GM23338 (cell line): ENCODE data around the gene SYT9. TPM values are rescaled to one million over a fixed set of nuclear protein-coding genes. Genes with fewer than 3 reads are reported as not detected.

Experiments used
- ATAC-seq: fragments of 200-7000 bp; cut with Tn5 transposase; 3 replicates; pipeline ENCODE4 v1.9.1; 2020
- DNase-seq: peaks from one replicate; pipeline ENCODE4 v3.0.0-alpha.2; 2015; ENCODE audit warnings: low spot score
- H2AFZ ChIP-seq: fragments of 200-600 bp; sonication (generic); 2 replicates; pipeline ENCODE4 v1.8.0; 2016; ENCODE audit warnings: antibody characterized with exemption, mild to moderate bottlenecking, moderate library complexity
- H3F3A ChIP-seq: fragments of 200-600 bp; sonication (generic); replicated peaks from 2 replicates; pipeline ENCODE4 v1.8.0; 2017; ENCODE audit warnings: antibody characterized with exemption, mixed run types, low read depth
- H3K27ac ChIP-seq: fragments of 200-600 bp; sonication (generic); 2 replicates; pipeline ENCODE4 v1.6.1; 2016; ENCODE audit warnings: low read depth
- H3K27me3 ChIP-seq: fragments of 200-600 bp; sonication (generic); 2 replicates; pipeline ENCODE4 v1.8.0; 2016; ENCODE audit warnings: mild to moderate bottlenecking, mixed run types, moderate library complexity; ENCODE audit not compliant: insufficient read depth
- H3K36me3 ChIP-seq: fragments of 200-600 bp; sonication (generic); 2 replicates; pipeline ENCODE4 v1.8.0; 2016; ENCODE audit warnings: mild to moderate bottlenecking; ENCODE audit not compliant: insufficient read depth
- H3K4me1 ChIP-seq: fragments of 200-600 bp; sonication (generic); 2 replicates; pipeline ENCODE4 v1.8.0; 2016; ENCODE audit warnings: mild to moderate bottlenecking, moderate library complexity; ENCODE audit not compliant: insufficient read depth
- H3K4me2 ChIP-seq: fragments of 200-600 bp; sonication (generic); 2 replicates; pipeline ENCODE4 v1.7.1; 2017; ENCODE audit warnings: mixed run types
- H3K4me3 ChIP-seq: fragments of 200-600 bp; sonication (generic); 2 replicates; pipeline ENCODE4 v1.6.1; 2016; ENCODE audit warnings: mixed run types
- H3K79me2 ChIP-seq: fragments of 200-600 bp; sonication (generic); replicated peaks from 2 replicates; pipeline ENCODE4 v1.8.0; 2017; ENCODE audit warnings: mild to moderate bottlenecking; ENCODE audit not compliant: insufficient read depth
- H3K9me2 ChIP-seq: fragments of 200-600 bp; sonication (generic); 2 replicates; pipeline ENCODE4 v1.8.0; 2017; ENCODE audit not compliant: insufficient read depth
- H4K20me1 ChIP-seq: fragments of 200-600 bp; sonication (generic); replicated peaks from 2 replicates; pipeline ENCODE4 v1.8.0; 2017; ENCODE audit warnings: mild to moderate bottlenecking; ENCODE audit not compliant: insufficient read depth
- H3K27ac Mint-ChIP-seq: 2 replicates; pipeline ENCODE4 v1.8.0; 2020; ENCODE audit warnings: inconsistent platforms, mild to moderate bottlenecking, moderate library complexity, mixed read lengths
- H3K27me3 Mint-ChIP-seq: 3 replicates; pipeline ENCODE4 v1.8.0; 2022; ENCODE audit warnings: low read depth, mild to moderate bottlenecking, moderate library complexity, mixed read lengths, inconsistent platforms; ENCODE audit not compliant: insufficient read depth, poor library complexity
- H3K36me3 Mint-ChIP-seq: 3 replicates; pipeline ENCODE4 v1.8.0; 2021; ENCODE audit warnings: low read depth, mild to moderate bottlenecking, inconsistent platforms, moderate library complexity, mixed read lengths
- H3K4me1 Mint-ChIP-seq: 3 replicates; pipeline ENCODE4 v1.8.0; 2020; ENCODE audit warnings: mild to moderate bottlenecking, inconsistent platforms, mixed read lengths
- H3K4me3 Mint-ChIP-seq: 3 replicates; pipeline ENCODE4 v1.8.0; 2021; ENCODE audit warnings: moderate library complexity, mild to moderate bottlenecking, inconsistent platforms, mixed read lengths
- H3K9me3 Mint-ChIP-seq: 3 replicates; pipeline ENCODE4 v1.8.0; 2020; ENCODE audit warnings: moderate library complexity, mild to moderate bottlenecking, inconsistent platforms, mixed read lengths
- CTCF ChIP-seq, 2 experiments: fragments of 200-600 bp in 1 of 2; sonication (generic) in 1 of 2; conservative IDR thresholded peaks; 2 replicates each; pipeline versions ENCODE4 v1.5.1 to v1.6.1; 2016 to 2017; ENCODE audit warnings: antibody characterized with exemption in 2 of 2, low read depth in 2 of 2, mild to moderate bottlenecking in 2 of 2, moderate library complexity in 1 of 2
- NANOG ChIP-seq: IDR thresholded peaks from 2 replicates; pipeline ENCODE4 v1.6.1; 2016; ENCODE audit warnings: antibody characterized with exemption, borderline replicate concordance
- REST ChIP-seq: IDR thresholded peaks from one replicate; pipeline ENCODE4 v1.6.1; 2018; ENCODE audit warnings: antibody characterized with exemption; ENCODE audit not compliant: unreplicated experiment
- STAT1 ChIP-seq: IDR thresholded peaks from one replicate; pipeline ENCODE4 v1.6.1; 2016; ENCODE audit warnings: antibody characterized with exemption; ENCODE audit not compliant: unreplicated experiment
- polyA plus RNA-seq: library from polyadenylated mRNA; unstranded; fragments of >200 nt; fragmentation: Nextera tagmentation; extraction: Ambion mirVana; gene quantifications from 2 replicates; pipeline ENCODE4 v1.2.1, GENCODE V29; 2016
- total RNA-seq: library from RNA; depleted of rRNA; stranded (reverse); fragments of >200 nt; shearing (Covaris generic); gene quantifications from 2 replicates; pipeline ENCODE4 v1.2.3, GENCODE V29; 2014

Gene SYT9
- total and polyA plus RNA-seq, 2 experiments from 2014 or later: 0.91 to 2.4 TPM

GRCh38 chr11:7292922-7293321, 41.2 kb downstream of the SYT9 start (continued):
- no peak for TF ChIP-seq REST
- no peak for TF ChIP-seq STAT1
- no peak for TF ChIP-seq NANOG

GRCh38 chr11:7299393-7299792, 47.7 kb downstream of the SYT9 start:
- Mint-ChIP-seq H3K27ac (no peak overlapping the region), H3K4me3 (no peak overlapping the region), H3K4me1 (no peaks in the 10 kb centered on the region), H3K36me3 (no peaks in the 10 kb centered on the region), H3K27me3 (no peaks in the 10 kb centered on the region), H3K9me3 (no peaks in the 10 kb centered on the region; the same call in 1 of the 3 replicates)
- no peaks in the 10 kb centered on the region for H3K27me3 ChIP-seq
- H3K27ac ChIP-seq: no peak overlapping the region
- H3K4me1 ChIP-seq: no peaks in the 10 kb centered on the region
- DNase-seq (no peak), ATAC-seq (no peak)
- H3K79me2 ChIP-seq: no peaks in the 10 kb centered on the region
- H3F3A ChIP-seq: no peaks in the 10 kb centered on the region
- H4K20me1 ChIP-seq: no peaks in the 10 kb centered on the region
- H2AFZ ChIP-seq: no peak overlapping the region
- TF ChIP-seq CTCF (conservative IDR thresholded peaks at IDR 0.05; ENCODE audit: low read depth in 2 of 2): peak; percentile 43 to 46
- TF ChIP-seq REST: no peak
- no peaks in the 10 kb centered on the region; the same call in 1 of the 2 replicates for H3K9me2 ChIP-seq
- H3K4me2 ChIP-seq: no peak overlapping the region
- H3K36me3 ChIP-seq: no peaks in the 10 kb centered on the region
- H3K4me3 ChIP-seq: no peak overlapping the region
